Smooth muscle cell (in vitro differentiated cells): ENCODE data around the gene RHOT1. TPM values are rescaled to one million over a fixed set of nuclear protein-coding genes. Genes with fewer than 3 reads are reported as not detected.

ENCODE experiments used
- DNase-seq: peaks from one replicate; lab custom pipeline; 2025; ENCODE audit not compliant: unreplicated experiment; lab: John Stamatoyannopoulos, UW
- H2AFZ ChIP-seq: fragments of 200-600 bp; sonication (generic); 2 replicates; pipeline ENCODE4 v1.6.0; 2016; ENCODE audit warnings: antibody characterized with exemption, low read depth, mild to moderate bottlenecking
- H3F3A ChIP-seq: fragments of 200-600 bp; sonication (generic); 2 replicates; pipeline ENCODE4 v1.6.0; 2017; ENCODE audit warnings: antibody characterized with exemption, low read depth
- H3K27ac ChIP-seq: fragments of 200-600 bp; sonication (generic); 2 replicates; pipeline ENCODE4 v1.5.1; 2016; ENCODE audit warnings: low read depth, mild to moderate bottlenecking
- H3K27me3 ChIP-seq: fragments of 200-600 bp; sonication (generic); 2 replicates; pipeline ENCODE4 v1.6.1; 2016; ENCODE audit warnings: low read depth, mild to moderate bottlenecking
- H3K36me3 ChIP-seq: fragments of 200-600 bp; sonication (generic); 2 replicates; pipeline ENCODE4 v1.5.1; 2016; ENCODE audit warnings: low read depth
- H3K4me1 ChIP-seq: fragments of 200-600 bp; sonication (generic); 2 replicates; pipeline ENCODE4 v1.5.1; 2016; ENCODE audit warnings: low read depth
- H3K4me2 ChIP-seq: fragments of 200-600 bp; sonication (generic); 2 replicates; pipeline ENCODE4 v1.6.0; 2016; ENCODE audit warnings: mild to moderate bottlenecking
- H3K4me3 ChIP-seq: fragments of 200-600 bp; sonication (generic); 2 replicates; pipeline ENCODE4 v1.5.1; 2016; ENCODE audit warnings: mild to moderate bottlenecking
- H3K79me2 ChIP-seq: fragments of 200-600 bp; sonication (generic); 2 replicates; pipeline ENCODE4 v1.6.0; 2016; ENCODE audit warnings: low read depth, mild to moderate bottlenecking
- H3K9ac ChIP-seq: fragments of 200-600 bp; sonication (generic); 2 replicates; pipeline ENCODE4 v1.6.0; 2016; ENCODE audit warnings: low read depth
- H3K9me3 ChIP-seq: fragments of 200-600 bp; sonication (generic); replicated peaks from 2 replicates; pipeline ENCODE4 v1.5.1; 2016; ENCODE audit warnings: low read depth
- H4K20me1 ChIP-seq: fragments of 200-600 bp; sonication (generic); 2 replicates; pipeline ENCODE4 v1.6.0; 2016; ENCODE audit warnings: low read depth
- CTCF ChIP-seq: fragments of 200-600 bp; sonication (generic); IDR thresholded peaks from 2 replicates; pipeline ENCODE4 v1.5.1; 2017; ENCODE audit warnings: borderline replicate concordance, mild to moderate bottlenecking, antibody characterized with exemption; ENCODE audit not compliant: insufficient read depth, poor library complexity, severe bottlenecking
- WGBS: methylation state at CpG from one replicate; pipeline ENCODE4 v1.1.7; 2016; ENCODE audit warnings: low lambda C conversion rate; 5-methylcytosine and 5-hydroxymethylcytosine counted together
- polyA plus RNA-seq: library from polyadenylated mRNA; unstranded; fragments of >200 nt; fragmentation: Nextera tagmentation; extraction: Ambion mirVana; gene quantifications from 2 replicates; pipeline ENCODE4 v1.2.1, GENCODE V29; 2016
- total RNA-seq: library from RNA; depleted of rRNA; stranded (reverse); fragments of >200 nt; gene quantifications from 2 replicates; pipeline ENCODE4 v1.2.3, GENCODE V29; 2014

The RHOT1 gene
- total and polyA plus RNA-seq, 2 experiments from 2014 or later = 23.6 to 28.7 TPM

DNA sequence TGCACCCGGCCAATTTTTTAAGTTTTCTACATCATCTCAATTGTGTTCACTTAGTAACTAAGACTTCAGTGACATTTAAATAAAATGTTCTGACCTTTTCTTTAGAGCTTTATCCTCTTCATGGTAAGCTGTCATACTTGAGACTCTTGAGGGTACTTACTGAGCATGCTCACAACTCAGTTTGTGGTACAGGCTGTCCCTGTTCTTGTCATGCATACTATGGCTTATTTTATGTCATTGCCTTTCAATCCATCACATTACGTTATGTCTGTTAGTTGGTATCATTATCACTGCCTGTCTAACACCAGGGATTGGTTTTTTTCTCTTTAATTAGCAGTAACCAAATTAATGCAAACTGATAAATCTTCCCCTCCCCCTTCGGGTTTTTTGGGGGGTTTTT is 81.4 kb downstream of the RHOT1 start:
- no peak for DNase-seq
- 96% methylated on average over 3 of the region's 3 CpGs for WGBS
- H3K9me3 ChIP-seq = no peaks in the 10 kb centered on the region

GRCh38 chr17:32226886-32227285 is 84.6 kb downstream of the RHOT1 start:
- Histone ChIP-seq H3K4me2 (no peak overlapping the region), H3K27ac (no peak overlapping the region), H2AFZ (no peak overlapping the region), H3K4me3 (no peak overlapping the region), H3K4me1 (no peaks in the 10 kb centered on the region), H3K9me3 (no peaks in the 10 kb centered on the region), H3K27me3 (no peaks in the 10 kb centered on the region), H4K20me1 (no peaks in the 10 kb centered on the region), H3K36me3 (no peaks in the 10 kb centered on the region), H3K79me2 (no peaks in the 10 kb centered on the region), H3F3A (no peaks in the 10 kb centered on the region), H3K9ac (no peak overlapping the region)
- TF ChIP-seq CTCF = no peak
- WGBS = 94% methylated on average over 3 of the region's 3 CpGs
- DNase-seq = no peak

More for the DNA sequence above, 81.4 kb downstream of the RHOT1 start:
- no peak for TF ChIP-seq CTCF
- H3F3A ChIP-seq = no peaks in the 10 kb centered on the region
- no peak overlapping the region for H3K27ac ChIP-seq
- H3K27me3 ChIP-seq = no peaks in the 10 kb centered on the region
- no peaks in the 10 kb centered on the region for H3K36me3 ChIP-seq
- H3K4me1 ChIP-seq = no peaks in the 10 kb centered on the region
- H3K9ac ChIP-seq = no peak overlapping the region
- no peaks in the 10 kb centered on the region for H3K79me2 ChIP-seq
- no peak overlapping the region for H3K4me3 ChIP-seq
- no peak overlapping the region for H3K4me2 ChIP-seq
- H4K20me1 ChIP-seq = peaks cover 2% of the 10 kb centered on the region
- H2AFZ ChIP-seq = no peak overlapping the region

- Histone ChIP-seq H3K36me3 (no peaks in the 10 kb centered on the region), H4K20me1 (no peaks in the 10 kb centered on the region), H3K4me3 (no peak overlapping the region), H2AFZ (no peak overlapping the region), H3F3A (no peaks in the 10 kb centered on the region), H3K27me3 (no peaks in the 10 kb centered on the region), H3K4me1 (no peaks in the 10 kb centered on the region), H3K9me3 (no peaks in the 10 kb centered on the region), H3K27ac (no peak overlapping the region), H3K4me2 (no peak overlapping the region), H3K79me2 (no peaks in the 10 kb centered on the region), H3K9ac (no peak overlapping the region)
- no peak for TF ChIP-seq CTCF
- DNase-seq = no peak
- WGBS = 51% methylated on average over 9 of the region's 9 CpGs
These were observed 85.6 kb downstream of the RHOT1 start for GRCh38 chr17:32227910-32228309.

DNA sequence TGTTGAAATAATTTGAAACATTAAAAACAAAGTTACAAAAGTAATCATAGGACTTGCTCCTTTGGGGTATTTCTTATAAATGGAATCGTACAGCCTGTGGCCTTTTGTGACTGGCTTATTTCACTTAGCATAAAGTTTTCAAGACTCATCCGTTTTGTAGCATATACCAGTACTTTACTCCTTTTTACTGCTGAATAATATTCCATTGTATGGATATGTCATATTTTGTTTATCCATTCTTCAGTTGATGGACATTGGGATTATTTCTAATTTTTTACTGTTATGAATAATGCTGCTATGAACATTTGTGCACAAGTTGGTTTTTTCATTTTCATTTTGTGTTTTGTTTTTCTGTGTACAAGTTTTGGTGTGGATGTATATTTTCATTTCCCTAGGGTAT is 93.3 kb downstream of the RHOT1 start:
- Histone ChIP-seq H3K36me3 (no peaks in the 10 kb centered on the region), H3K4me2 (no peak overlapping the region), H4K20me1 (no peaks in the 10 kb centered on the region), H3K9me3 (no peaks in the 10 kb centered on the region), H3K9ac (no peak overlapping the region), H3K27ac (no peak overlapping the region), H3K4me1 (no peaks in the 10 kb centered on the region), H3F3A (no peaks in the 10 kb centered on the region), H3K27me3 (no peaks in the 10 kb centered on the region), H3K79me2 (no peaks in the 10 kb centered on the region), H3K4me3 (no peak overlapping the region), H2AFZ (no peak overlapping the region)
- DNase-seq = no peak
- no peak for TF ChIP-seq CTCF
- 93% methylated on average over 2 of the region's 2 CpGs for WGBS
